ENCODE results near the gene SHMT2.

Gene SHMT2

DNA sequence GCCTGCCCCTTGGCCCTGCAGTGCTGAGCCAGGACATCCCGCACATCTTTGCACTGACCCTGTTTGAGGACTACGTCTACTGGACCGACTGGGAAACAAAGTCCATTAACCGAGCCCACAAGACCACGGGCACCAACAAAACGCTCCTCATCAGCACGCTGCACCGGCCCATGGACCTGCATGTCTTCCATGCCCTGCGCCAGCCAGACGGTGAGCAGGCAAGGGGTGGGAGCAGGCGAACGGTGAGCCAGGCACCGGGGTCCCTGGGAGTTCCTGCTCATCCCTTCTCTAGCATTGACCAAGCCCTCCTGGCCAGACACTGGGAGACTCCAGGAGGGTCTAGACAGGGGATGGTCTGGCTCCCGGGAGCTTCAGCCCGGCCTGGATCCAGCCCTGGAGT lies 30.3 kb upstream of the SHMT2 start:
- H3K4me1 ChIP-seq (ENCODE audit: control insufficient read depth in 1 of 2, insufficient read depth in 1 of 2, low read depth in 1 of 2, low read length in 1 of 2), result no peaks in the 10 kb centered on the region
- H3K9me3 ChIP-seq, result no peaks in the 10 kb centered on the region
- no peak overlapping the region for H3K4me3 ChIP-seq (ENCODE audit: low read depth in 1 of 2, low read length in 1 of 2)
- no peaks in the 10 kb centered on the region for H3K36me3 ChIP-seq
- H3K27me3 ChIP-seq, result peaks cover 6% of the 10 kb centered on the region
- H3K27ac ChIP-seq, result no peak overlapping the region
- TF ChIP-seq, protein P1, sequence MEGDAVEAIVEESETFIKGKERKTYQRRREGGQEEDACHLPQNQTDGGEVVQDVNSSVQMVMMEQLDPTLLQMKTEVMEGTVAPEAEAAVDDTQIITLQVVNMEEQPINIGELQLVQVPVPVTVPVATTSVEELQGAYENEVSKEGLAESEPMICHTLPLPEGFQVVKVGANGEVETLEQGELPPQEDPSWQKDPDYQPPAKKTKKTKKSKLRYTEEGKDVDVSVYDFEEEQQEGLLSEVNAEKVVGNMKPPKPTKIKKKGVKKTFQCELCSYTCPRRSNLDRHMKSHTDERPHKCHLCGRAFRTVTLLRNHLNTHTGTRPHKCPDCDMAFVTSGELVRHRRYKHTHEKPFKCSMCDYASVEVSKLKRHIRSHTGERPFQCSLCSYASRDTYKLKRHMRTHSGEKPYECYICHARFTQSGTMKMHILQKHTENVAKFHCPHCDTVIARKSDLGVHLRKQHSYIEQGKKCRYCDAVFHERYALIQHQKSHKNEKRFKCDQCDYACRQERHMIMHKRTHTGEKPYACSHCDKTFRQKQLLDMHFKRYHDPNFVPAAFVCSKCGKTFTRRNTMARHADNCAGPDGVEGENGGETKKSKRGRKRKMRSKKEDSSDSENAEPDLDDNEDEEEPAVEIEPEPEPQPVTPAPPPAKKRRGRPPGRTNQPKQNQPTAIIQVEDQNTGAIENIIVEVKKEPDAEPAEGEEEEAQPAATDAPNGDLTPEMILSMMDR (IDR thresholded peaks at IDR 0.05), result no peak

DNA sequence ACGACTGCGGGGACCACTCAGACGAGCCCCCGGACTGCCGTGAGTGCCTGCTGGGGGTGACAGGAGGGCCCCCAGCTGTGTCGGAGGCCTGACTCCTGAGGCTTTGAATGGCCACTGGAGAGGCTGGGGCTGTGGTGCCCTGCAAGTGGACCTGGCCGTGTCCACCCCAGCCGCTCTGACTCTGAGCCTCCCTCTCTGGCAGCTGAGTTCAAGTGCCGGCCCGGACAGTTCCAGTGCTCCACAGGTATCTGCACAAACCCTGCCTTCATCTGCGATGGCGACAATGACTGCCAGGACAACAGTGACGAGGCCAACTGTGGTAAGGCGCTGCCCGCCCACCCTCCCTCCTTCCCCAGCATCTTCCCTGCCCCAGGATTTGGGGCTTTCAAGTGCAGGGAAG lies 29.0 kb upstream of the SHMT2 start:
- no peaks in the 10 kb centered on the region for H3K4me1 ChIP-seq (ENCODE audit: control insufficient read depth in 1 of 2, insufficient read depth in 1 of 2, low read depth in 1 of 2, low read length in 1 of 2)

DNA sequence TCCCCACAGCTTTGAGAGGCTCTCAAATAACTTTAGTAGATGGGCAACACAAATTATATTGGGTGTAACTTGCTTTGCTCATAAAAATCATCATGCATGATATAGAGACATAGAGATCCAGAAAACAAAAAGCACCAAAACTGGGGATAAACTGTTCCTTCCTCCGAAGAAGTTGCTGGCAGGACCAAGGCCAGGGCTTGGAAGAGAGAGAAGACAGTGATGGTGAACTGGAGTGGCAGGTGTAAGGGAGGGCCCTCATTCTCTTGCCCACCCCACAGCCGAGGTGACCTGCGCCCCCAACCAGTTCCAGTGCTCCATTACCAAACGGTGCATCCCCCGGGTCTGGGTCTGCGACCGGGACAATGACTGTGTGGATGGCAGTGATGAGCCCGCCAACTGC lies 28.3 kb upstream of the SHMT2 start:
- H3K36me3 ChIP-seq, result no peaks in the 10 kb centered on the region

More for the DNA sequence above, 29.0 kb upstream of the SHMT2 start:
- Histone ChIP-seq H3K36me3 (no peaks in the 10 kb centered on the region), H3K4me3 (ENCODE audit: low read depth in 1 of 2, low read length in 1 of 2) (no peak overlapping the region), H3K27me3 (peaks cover 6% of the 10 kb centered on the region), H3K27ac (no peak overlapping the region), H3K9me3 (no peaks in the 10 kb centered on the region)
- TF ChIP-seq, protein P1 (IDR thresholded peaks at IDR 0.05), result no peak

DNA sequence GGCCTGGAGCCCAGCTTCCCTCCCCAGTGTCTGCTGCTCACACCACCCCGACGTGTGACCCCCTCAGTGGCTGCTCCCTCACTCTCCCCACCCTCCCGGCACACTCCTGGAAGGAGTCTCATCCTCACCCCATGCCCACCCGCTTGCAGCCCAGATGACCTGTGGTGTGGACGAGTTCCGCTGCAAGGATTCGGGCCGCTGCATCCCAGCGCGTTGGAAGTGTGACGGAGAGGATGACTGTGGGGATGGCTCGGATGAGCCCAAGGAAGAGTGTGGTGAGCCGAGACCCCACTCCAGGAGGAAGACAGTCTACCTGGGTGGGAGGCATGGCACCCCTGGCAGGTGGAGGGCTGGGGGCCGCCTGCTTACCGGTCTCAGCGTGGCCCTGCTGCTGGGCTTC lies 27.9 kb upstream of the SHMT2 start:
- H3K36me3 ChIP-seq, result no peaks in the 10 kb centered on the region

More for the DNA sequence above, 28.3 kb upstream of the SHMT2 start:
- Histone ChIP-seq H3K27ac (no peak overlapping the region), H3K9me3 (no peaks in the 10 kb centered on the region), H3K4me1 (ENCODE audit: control insufficient read depth in 1 of 2, insufficient read depth in 1 of 2, low read depth in 1 of 2, low read length in 1 of 2) (no peaks in the 10 kb centered on the region), H3K27me3 (peaks cover under 1% of the 10 kb centered on the region), H3K4me3 (ENCODE audit: low read depth in 1 of 2, low read length in 1 of 2) (no peak overlapping the region)
- TF ChIP-seq, protein P1 (IDR thresholded peaks at IDR 0.05), result no peak

DNA sequence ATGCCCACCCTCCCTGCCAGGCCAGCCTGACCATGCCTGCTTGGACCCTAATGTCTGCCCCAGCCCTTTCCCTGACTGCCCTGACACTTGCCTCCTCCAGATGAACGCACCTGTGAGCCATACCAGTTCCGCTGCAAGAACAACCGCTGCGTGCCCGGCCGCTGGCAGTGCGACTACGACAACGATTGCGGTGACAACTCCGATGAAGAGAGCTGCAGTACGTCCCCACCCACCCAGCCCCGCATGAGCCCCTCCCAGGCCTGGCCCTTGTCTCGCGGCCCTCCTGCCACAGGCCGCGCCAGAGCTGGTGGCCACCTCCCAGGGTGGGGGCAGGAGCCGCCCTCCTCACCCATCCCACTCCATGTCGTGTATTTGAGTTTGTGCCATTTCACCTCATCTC lies 27.2 kb upstream of the SHMT2 start:
- Histone ChIP-seq H3K4me3 (ENCODE audit: low read depth in 1 of 2, low read length in 1 of 2) (no peak overlapping the region), H3K4me1 (ENCODE audit: control insufficient read depth in 1 of 2, insufficient read depth in 1 of 2, low read depth in 1 of 2, low read length in 1 of 2) (no peaks in the 10 kb centered on the region), H3K9me3 (no peaks in the 10 kb centered on the region), H3K27me3 (no peaks in the 10 kb centered on the region), H3K36me3 (no peaks in the 10 kb centered on the region), H3K27ac (no peak overlapping the region)
- TF ChIP-seq, protein P1 (IDR thresholded peaks at IDR 0.05), result no peak

More for the DNA sequence above, 27.9 kb upstream of the SHMT2 start:
- Histone ChIP-seq H3K4me3 (ENCODE audit: low read depth in 1 of 2, low read length in 1 of 2) (no peak overlapping the region), H3K4me1 (ENCODE audit: control insufficient read depth in 1 of 2, insufficient read depth in 1 of 2, low read depth in 1 of 2, low read length in 1 of 2) (no peaks in the 10 kb centered on the region), H3K9me3 (no peaks in the 10 kb centered on the region), H3K27ac (no peak overlapping the region), H3K27me3 (no peaks in the 10 kb centered on the region)
- TF ChIP-seq, protein P1 (IDR thresholded peaks at IDR 0.05), result no peak

DNA sequence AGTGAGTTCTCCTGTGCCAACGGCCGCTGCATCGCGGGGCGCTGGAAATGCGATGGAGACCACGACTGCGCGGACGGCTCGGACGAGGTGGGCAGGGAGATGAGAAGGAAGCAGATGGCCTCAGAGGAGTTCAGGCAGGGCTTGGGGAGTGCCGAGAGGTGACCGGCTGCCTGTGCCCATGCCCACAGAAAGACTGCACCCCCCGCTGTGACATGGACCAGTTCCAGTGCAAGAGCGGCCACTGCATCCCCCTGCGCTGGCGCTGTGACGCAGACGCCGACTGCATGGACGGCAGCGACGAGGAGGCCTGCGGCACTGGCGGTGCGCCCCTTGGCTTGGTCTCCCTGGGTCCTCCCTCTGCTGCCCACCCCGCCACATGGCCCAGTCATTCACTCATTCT lies 26.3 kb upstream of the SHMT2 start:
- no peaks in the 10 kb centered on the region for H3K27me3 ChIP-seq
- H3K4me3 ChIP-seq (ENCODE audit: low read depth in 1 of 2, low read length in 1 of 2), result no peak overlapping the region
- no peaks in the 10 kb centered on the region for H3K36me3 ChIP-seq
- H3K9me3 ChIP-seq, result no peaks in the 10 kb centered on the region
- no peak overlapping the region for H3K27ac ChIP-seq
- H3K4me1 ChIP-seq (ENCODE audit: control insufficient read depth in 1 of 2, insufficient read depth in 1 of 2, low read depth in 1 of 2, low read length in 1 of 2), result no peaks in the 10 kb centered on the region
- TF ChIP-seq, protein P1 (IDR thresholded peaks at IDR 0.05), result no peak
